Loucy (cell line): ENCODE results near the gene VPS54.

Experiments used
- EZH2phosphoT487 ChIP-seq: fragments of 200-600 bp; IDR thresholded peaks from 2 replicates; pipeline ENCODE4 v1.6.1; 2018; ENCODE audit warnings: antibody characterized with exemption, mild to moderate bottlenecking, moderate library complexity, borderline replicate concordance
- TF ChIP-seq, protein P1 (sequence below): fragments of 200-600 bp; sonication (generic); conservative IDR thresholded peaks from 2 replicates; pipeline ENCODE4 v1.5.1; 2014; ENCODE audit warnings: mild to moderate bottlenecking, antibody characterized with exemption, low read length

DNA sequence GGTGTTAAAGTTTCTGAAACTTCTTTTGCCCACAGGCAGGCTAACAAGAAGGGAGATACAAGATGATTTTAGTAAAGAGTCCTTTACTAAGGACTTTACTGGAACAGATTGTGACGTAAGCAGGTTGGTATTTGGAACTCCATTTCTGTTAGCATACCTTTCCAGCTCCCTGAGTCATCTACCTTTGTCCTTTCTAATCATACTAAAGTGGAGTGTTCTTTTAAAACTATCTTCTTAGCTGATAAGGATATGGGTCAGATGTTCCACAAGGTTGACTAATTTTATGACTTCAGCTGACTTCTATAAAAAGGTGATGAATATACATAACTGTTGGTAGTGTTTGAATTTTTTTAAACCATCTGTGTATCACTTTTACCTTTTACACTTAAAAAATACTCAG is 156.4 kb downstream of the VPS54 start:
- TF ChIP-seq, protein P1, sequence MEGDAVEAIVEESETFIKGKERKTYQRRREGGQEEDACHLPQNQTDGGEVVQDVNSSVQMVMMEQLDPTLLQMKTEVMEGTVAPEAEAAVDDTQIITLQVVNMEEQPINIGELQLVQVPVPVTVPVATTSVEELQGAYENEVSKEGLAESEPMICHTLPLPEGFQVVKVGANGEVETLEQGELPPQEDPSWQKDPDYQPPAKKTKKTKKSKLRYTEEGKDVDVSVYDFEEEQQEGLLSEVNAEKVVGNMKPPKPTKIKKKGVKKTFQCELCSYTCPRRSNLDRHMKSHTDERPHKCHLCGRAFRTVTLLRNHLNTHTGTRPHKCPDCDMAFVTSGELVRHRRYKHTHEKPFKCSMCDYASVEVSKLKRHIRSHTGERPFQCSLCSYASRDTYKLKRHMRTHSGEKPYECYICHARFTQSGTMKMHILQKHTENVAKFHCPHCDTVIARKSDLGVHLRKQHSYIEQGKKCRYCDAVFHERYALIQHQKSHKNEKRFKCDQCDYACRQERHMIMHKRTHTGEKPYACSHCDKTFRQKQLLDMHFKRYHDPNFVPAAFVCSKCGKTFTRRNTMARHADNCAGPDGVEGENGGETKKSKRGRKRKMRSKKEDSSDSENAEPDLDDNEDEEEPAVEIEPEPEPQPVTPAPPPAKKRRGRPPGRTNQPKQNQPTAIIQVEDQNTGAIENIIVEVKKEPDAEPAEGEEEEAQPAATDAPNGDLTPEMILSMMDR, result no peak
- no peak for TF ChIP-seq EZH2phosphoT487
